ENCODE results near the gene ADAMTSL1. TPM values are rescaled to one million over a fixed set of nuclear protein-coding genes. Genes with fewer than 3 reads are reported as not detected.

The ADAMTSL1 gene
- total RNA-seq, 1 experiment from 2014 or later: not detected

DNA sequence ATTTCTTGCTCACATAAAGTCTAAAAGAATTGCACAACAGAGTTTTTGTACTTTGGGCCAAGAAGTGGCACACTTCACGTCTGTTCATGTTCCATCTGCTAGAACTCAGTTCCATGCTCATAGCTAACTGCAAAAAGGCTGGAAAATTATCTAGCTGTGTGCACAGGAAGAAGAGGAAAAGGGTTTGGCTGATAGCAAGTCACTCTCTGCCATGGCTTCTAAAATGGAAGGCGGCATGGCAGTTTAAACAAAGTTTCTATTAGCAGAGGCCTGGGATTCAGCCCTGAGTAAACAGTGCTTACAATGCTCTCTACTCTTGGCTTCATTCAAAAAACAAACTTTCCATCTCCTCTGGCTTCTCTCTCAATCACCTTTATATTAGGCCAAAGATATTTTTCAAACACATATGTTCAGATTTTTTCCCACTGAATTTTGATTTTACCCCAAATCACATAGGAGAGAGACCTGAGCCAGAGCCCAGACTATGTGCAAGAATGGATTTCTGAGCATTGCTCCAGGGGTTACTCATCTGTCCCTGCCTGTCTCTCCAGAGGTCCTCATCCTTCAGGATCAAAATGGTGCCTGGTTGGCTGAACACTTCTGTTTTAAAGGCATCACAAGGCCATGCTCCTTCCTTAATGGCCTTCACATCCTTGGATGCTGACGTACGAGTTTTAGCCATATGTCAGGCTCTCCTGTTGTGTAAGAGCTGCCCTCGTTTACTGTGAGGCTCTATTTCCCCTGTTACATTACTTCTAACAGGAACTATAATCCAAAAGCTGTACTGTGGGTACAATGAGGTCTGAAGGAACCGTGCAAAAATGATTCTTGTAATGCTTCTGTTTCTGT, 332.5 kb downstream of the ADAMTSL1 start:
- H3K4me2 ChIP-seq (ENCODE audit: low read length): no peak overlapping the region

DNA sequence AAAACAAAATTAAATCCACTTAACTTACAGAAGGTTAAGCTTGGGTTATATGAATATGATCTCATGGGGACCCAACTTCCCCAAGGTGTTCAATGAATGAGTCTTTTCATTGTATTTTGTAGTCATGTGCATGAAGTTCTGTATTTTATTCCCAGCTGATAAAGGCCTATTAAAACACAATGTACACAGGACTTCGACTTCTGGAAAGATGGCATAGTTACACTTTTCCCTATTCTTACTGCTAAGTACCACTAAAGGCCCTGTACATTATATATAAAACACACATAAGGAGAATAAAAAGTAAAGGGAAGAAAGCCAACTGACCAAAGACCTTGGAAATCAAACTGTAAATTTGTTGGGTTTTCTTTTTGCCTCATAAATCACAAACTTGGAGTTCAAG, 336.6 kb downstream of the ADAMTSL1 start:
- Histone ChIP-seq H3K9ac (ENCODE audit: low read length) (no peak overlapping the region), H3K79me2 (ENCODE audit: insufficient read depth, low read length) (no peaks in the 10 kb centered on the region), H3K36me3 (ENCODE audit: control insufficient read depth in 1 of 2, insufficient read depth in 2 of 2, low read length in 2 of 2) (no peaks in the 10 kb centered on the region), H3K9me2 (ENCODE audit: insufficient read depth) (no peaks in the 10 kb centered on the region), H2AFZ (ENCODE audit: low read depth, low read length, poor library complexity, severe bottlenecking) (no peak overlapping the region), H3K4me2 (ENCODE audit: low read length) (no peak overlapping the region), H3K27me3 (ENCODE audit: insufficient read depth, low read length) (no peaks in the 10 kb centered on the region; the same call in 1 of the 2 replicates), H3K9me3 (ENCODE audit: control insufficient read depth in 1 of 2, insufficient read depth in 1 of 2, low read depth in 1 of 2, low read length in 2 of 2) (no peaks in the 10 kb centered on the region), H4K20me1 (ENCODE audit: insufficient read depth) (no peaks in the 10 kb centered on the region), H3K4me1 (ENCODE audit: control insufficient read depth in 1 of 2, insufficient read depth in 2 of 2, low read length in 2 of 2) (no peaks in the 10 kb centered on the region), H3K27ac (ENCODE audit: low read depth, low read length) (no peak overlapping the region), H3K4me3 (replicated peaks in 1 of 2; ENCODE audit: low read depth in 1 of 2, low read length in 2 of 2) (no peak overlapping the region)
- ChIA-PET POLR2A (no interaction called here), RAD21 (ENCODE audit: low non-redundant PET in 1 of 2, low total read pairs in 2 of 2, uncharacterized antibody in 2 of 2, unreplicated experiment in 2 of 2) (no interaction called here), CTCF (no interaction called here)
- TF ChIP-seq, protein P1, sequence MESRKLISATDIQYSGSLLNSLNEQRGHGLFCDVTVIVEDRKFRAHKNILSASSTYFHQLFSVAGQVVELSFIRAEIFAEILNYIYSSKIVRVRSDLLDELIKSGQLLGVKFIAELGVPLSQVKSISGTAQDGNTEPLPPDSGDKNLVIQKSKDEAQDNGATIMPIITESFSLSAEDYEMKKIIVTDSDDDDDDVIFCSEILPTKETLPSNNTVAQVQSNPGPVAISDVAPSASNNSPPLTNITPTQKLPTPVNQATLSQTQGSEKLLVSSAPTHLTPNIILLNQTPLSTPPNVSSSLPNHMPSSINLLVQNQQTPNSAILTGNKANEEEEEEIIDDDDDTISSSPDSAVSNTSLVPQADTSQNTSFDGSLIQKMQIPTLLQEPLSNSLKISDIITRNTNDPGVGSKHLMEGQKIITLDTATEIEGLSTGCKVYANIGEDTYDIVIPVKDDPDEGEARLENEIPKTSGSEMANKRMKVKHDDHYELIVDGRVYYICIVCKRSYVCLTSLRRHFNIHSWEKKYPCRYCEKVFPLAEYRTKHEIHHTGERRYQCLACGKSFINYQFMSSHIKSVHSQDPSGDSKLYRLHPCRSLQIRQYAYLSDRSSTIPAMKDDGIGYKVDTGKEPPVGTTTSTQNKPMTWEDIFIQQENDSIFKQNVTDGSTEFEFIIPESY (IDR thresholded peaks at IDR 0.05; ENCODE audit: extremely low read depth, insufficient replicate concordance, low read length): no peak
- TF ChIP-seq CBX3 (IDR thresholded peaks at IDR 0.05; ENCODE audit: low read depth) (no peak), EZH2phosphoT487 (IDR thresholded peaks at IDR 0.05; ENCODE audit: borderline replicate concordance) (no peak), YY1 (IDR thresholded peaks at IDR 0.05; ENCODE audit: extremely low read depth, insufficient replicate concordance, low read depth, low read length) (no peak), EGR1 (IDR thresholded peaks at IDR 0.05; ENCODE audit: low read depth) (no peak), SP1 (IDR thresholded peaks at IDR 0.05; ENCODE audit: low read depth) (no peak), CEBPB (IDR thresholded peaks at IDR 0.05; ENCODE audit: low read depth) (no peak)
- TF ChIP-seq, protein P2, sequence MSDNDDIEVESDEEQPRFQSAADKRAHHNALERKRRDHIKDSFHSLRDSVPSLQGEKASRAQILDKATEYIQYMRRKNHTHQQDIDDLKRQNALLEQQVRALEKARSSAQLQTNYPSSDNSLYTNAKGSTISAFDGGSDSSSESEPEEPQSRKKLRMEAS (IDR thresholded peaks at IDR 0.05): no peak
- intact Hi-C loops (cut with micrococcal nuclease): no loop called here
- ATAC-seq (no peak), DNase-seq (ENCODE audit: low read depth, low spot score) (no peak)
- BruUV-seq (replicated peaks): no TSS peak

More for the DNA sequence above, 332.5 kb downstream of the ADAMTSL1 start:
- ATAC-seq: no peak
- no peaks in the 10 kb centered on the region for H3K9me3 ChIP-seq (ENCODE audit: control insufficient read depth in 1 of 2, insufficient read depth in 1 of 2, low read depth in 1 of 2, low read length in 2 of 2)
- no peak overlapping the region for H2AFZ ChIP-seq (ENCODE audit: low read depth, low read length, poor library complexity, severe bottlenecking)
- ChIA-PET POLR2A (no interaction called here), CTCF (no interaction called here), RAD21 (ENCODE audit: low non-redundant PET in 1 of 2, low total read pairs in 2 of 2, uncharacterized antibody in 2 of 2, unreplicated experiment in 2 of 2) (interaction anchor here in 1 of 2 experiments (0.7 kb wide), 1 partner anchor 20 kb away, joined by 3 read pairs; no protein-coding TSS in a partner anchor)
- H3K4me3 ChIP-seq (replicated peaks in 1 of 2; ENCODE audit: low read depth in 1 of 2, low read length in 2 of 2): no peak overlapping the region
- no peaks in the 10 kb centered on the region for H3K4me1 ChIP-seq (ENCODE audit: control insufficient read depth in 1 of 2, insufficient read depth in 2 of 2, low read length in 2 of 2)
- H3K9ac ChIP-seq (ENCODE audit: low read length): no peak overlapping the region
- no peaks in the 10 kb centered on the region for H3K27me3 ChIP-seq (ENCODE audit: insufficient read depth, low read length)
- TF ChIP-seq, protein P2 (IDR thresholded peaks at IDR 0.05): no peak
- TF ChIP-seq ELF1 (IDR thresholded peaks at IDR 0.05; ENCODE audit: borderline replicate concordance, low read depth) (no peak), EZH2 (IDR thresholded peaks at IDR 0.05) (no peak), TCF7L2 (IDR thresholded peaks at IDR 0.05; ENCODE audit: borderline replicate concordance, extremely low read depth, insufficient read depth, insufficient read length) (no peak), SP1 (IDR thresholded peaks at IDR 0.05; ENCODE audit: low read depth) (no peak), RAD21 (IDR thresholded peaks at IDR 0.05; ENCODE audit: low read depth) (no peak), EGR1 (IDR thresholded peaks at IDR 0.05; ENCODE audit: low read depth) (no peak), POLR2AphosphoS5 (IDR thresholded peaks at IDR 0.05; ENCODE audit: low read depth, low read length) (no peak), CEBPB (IDR thresholded peaks at IDR 0.05; ENCODE audit: low read depth) (no peak), JUND (IDR thresholded peaks at IDR 0.05) (no peak), CBX3 (IDR thresholded peaks at IDR 0.05; ENCODE audit: low read depth) (no peak)
- H3K27ac ChIP-seq (ENCODE audit: low read depth, low read length): no peak overlapping the region
- H4K20me1 ChIP-seq (ENCODE audit: insufficient read depth): no peaks in the 10 kb centered on the region
- intact Hi-C loops (cut with micrococcal nuclease): no loop called here
- no peaks in the 10 kb centered on the region for H3K9me2 ChIP-seq (ENCODE audit: insufficient read depth)
- BruUV-seq (replicated peaks): no TSS peak
- DNase-seq (ENCODE audit: low read depth, low spot score): no peak
- H3K36me3 ChIP-seq (ENCODE audit: control insufficient read depth in 1 of 2, insufficient read depth in 2 of 2, low read length in 2 of 2): no peaks in the 10 kb centered on the region
- H3K79me2 ChIP-seq (ENCODE audit: insufficient read depth, low read length): no peaks in the 10 kb centered on the region
